G401 (cell line): Measurements from ENCODE around the gene PSKH1. TPM values are rescaled to one million over a fixed set of nuclear protein-coding genes. Genes with fewer than 3 reads are reported as not detected.
A peak's percentile ranks its signal among the peaks of the same experiment; 100 is the strongest.
"Not testable (repeated sequence)": the region's sequence is repeated elsewhere in the genome, so short reads cannot be mapped to it uniquely, and the experiment has no call there.

ENCODE experiments used
- DNase-seq: peaks from one replicate; pipeline ENCODE4 v3.0.0-alpha.2; 2015; ENCODE audit warnings: low spot score
- in situ Hi-C: cut with HindIII; loops from 2 replicates; pipeline ENCODE4 v1.10.0; 2016; ENCODE audit warnings: low sequenced_read_pairs, mixed read lengths
- total RNA-seq: library from RNA; depleted of rRNA; stranded (reverse); fragments of >200 nt; shearing (Covaris generic); gene quantifications from 2 replicates; pipeline ENCODE4 v1.2.3, GENCODE V29; 2014; rRNA removed

PSKH1 gene
- total RNA-seq, 1 experiment from 2014 or later, result 40.8 TPM

- no peak for DNase-seq
- in situ Hi-C loops, result no loop called here
Observed at GRCh38 chr16:67966549-67967182, 73.6 kb downstream of the PSKH1 start.

DNA sequence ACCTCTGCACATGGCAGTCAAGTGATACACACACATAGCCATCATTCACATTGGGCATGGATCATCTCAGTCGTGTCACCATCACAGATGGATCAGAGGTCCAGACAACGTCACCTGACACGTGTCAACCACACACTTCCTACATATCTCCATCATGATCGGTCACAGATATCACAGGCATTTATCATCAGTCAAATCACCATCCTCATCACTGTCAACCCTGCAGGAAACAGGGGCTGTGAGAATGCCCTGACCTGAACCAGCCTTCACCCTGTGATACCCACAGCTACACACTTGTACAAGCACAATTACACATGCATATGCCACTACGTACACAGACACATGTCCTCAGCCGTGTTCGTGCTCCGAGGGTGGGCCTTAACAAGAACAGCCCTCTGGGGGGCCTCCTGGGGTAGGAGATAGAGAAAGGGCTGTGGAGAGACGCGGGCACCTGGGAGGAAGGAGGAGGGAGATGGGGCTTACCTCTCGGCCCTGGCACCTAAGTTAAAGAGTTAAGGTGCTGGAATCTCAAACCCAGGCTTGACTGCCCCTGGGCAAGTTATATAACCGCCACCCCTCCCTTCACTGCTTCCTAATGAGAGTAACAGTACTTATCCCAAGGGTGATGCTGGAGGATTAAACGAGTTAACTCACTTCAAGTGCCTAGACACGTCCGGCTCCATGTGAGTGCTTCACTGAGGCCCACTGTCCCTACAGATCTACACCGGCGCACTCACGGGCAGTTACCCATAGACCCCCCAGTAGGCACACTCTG lies 74.3 kb downstream of the PSKH1 start:
- no peak for DNase-seq
- in situ Hi-C loops, result no loop called here

- no peak for DNase-seq
- in situ Hi-C loops, result no loop called here
Observed at GRCh38 chr16:67967958-67968399, 74.9 kb downstream of the PSKH1 start.

DNA sequence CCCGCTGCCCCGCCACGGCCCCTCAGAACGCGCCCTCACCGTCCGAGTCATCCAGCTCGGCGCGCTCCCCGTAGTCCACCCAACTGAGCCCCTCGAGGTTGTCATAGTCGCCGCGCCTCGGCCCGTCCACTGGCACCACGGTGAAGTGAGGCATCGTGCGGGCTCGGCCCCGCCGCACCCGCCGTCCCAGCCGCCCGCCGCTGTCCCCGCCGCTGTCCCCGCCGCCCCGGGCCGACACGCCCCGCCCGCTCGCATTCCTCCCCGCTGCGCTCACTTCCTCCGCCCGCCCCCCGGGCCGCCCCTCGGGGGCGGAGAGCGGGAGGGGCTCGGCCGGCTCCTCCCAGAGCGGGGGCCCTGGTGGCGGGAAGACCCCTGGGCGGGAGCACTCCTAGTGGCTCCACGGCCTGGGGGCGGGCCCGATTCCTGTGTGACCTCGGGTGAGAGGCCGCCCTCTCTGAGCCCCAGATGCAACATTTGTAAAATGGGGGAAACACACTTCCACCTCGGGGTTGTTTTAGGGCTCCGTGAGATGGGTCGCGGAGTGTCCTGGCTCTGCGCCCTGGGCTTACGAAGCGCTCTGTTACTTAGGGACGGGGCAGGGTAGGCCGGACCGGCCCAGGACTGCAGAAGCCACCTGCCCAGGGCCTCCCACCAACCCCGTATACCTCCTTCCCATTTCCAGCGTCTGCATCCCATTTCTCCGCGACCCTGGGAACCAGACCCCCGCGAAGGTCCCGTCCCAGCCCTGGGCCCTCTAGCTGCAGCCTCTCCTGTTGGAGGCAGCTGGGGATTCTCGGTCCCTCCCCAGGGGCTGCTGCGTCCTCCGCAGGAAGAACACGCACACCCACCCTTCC lies 75.6 kb downstream of the PSKH1 start, which contains the start of gene SLC12A4:
Gene SLC12A4, minus strand, starts transcription at position 238 of the 854 bp plus-strand sequence. Its CDS starts 84 bp downstream, at position 154.
- in situ Hi-C loops, result no loop called here
- DNase-seq, result peak; percentile 28

DNA sequence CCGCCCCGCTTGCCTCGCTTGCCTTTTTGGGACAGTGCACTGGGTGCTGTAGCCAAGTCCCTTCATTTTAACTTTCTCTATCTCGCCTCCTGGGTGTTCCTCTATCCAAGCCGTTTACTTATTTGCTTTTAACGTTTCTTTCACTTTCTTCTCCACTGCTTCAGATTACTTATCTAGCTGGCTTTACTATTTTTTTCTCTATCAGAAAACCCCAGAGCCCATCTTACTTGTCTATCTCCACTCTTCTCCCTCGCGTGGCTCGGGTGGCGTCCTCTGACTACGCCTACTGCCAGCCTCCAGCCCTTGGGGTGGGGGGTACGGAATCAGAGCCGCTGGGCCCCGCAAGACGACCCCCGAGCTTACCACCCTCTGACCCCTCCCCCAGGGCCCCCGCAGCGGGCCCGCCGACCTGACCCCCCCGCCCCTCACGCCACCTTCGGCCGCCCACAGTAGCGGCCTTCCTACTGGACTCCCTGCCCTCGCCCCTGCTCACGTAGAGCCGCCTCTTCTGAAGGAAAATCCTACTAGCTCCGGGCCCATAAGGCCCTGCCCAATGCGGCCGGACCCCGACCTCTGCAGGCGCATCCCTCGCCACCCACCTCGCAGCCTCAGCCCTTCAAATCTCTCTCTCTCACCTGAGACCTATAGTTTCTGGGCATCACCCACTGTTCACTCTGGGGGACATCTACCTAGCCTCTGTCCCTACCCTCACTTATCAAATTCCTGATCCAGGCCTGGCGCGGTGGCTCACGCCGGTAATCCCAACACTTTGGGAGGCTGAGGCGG lies 76.4 kb downstream of the PSKH1 start:
- in situ Hi-C loops, result no loop called here
- no peak for DNase-seq

DNA sequence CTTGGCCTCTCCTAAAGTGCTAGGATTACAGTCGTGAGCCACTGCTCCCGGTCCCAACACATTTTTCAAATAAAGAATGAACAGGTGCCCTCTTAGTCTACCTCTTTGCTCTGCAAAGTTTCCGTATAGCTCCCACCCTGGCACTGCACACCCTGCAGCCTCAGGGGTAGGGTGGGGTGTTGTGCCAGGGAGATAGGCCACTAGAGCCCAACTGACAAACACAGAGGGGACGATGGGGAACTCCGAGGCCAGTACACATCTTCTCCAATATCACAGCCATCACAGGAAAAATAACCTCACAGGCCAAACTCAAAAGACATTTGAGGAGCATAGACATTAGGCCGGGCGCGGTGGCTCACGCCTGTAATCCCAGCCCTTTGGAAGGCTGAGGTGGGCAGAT lies 78.1 kb downstream of the PSKH1 start:
- in situ Hi-C loops, result no loop called here
- no peak for DNase-seq

GRCh38 chr16:67972285-67972684 lies 79.2 kb downstream of the PSKH1 start:
- DNase-seq, in situ Hi-C loops: not testable (repeated sequence)

DNA sequence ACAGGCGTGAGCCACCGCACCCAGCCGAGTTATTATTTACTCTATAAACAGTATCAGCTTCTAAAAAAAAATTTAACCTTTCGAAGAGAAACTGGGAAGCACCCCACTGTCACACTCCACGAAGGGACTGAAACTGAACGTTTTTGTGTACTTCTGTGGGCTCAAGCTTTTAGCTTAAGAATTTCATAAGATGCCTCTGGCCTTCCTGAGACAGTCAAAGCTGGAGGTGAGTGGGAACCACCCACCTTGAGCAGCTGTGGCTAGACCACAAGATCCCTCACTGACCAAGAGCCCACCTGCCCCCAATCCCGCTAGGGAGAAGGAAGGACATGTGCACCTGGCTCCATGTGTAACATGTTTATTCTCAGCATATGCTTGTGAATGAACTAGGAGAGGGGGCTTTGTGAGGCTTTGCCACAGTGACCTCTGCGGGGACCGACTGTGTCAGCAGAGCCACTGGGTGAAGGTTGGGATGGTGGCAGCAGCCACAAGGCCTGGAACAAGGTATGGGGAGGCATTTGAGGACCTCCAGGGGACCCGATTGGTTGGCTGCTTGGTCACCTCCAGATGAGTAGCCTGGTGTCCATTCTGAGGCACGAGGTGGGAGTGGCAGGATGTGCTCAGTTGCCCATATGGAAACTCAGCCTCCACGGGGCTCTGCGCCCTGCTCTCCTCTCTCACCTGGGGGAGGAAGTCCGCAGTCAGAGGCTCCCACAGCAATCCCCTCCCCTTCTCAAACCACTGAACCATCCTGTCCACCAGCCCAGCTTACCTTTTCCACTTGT lies 82.5 kb downstream of the PSKH1 start:
- no peak for DNase-seq
- in situ Hi-C loops, result no loop called here

DNA sequence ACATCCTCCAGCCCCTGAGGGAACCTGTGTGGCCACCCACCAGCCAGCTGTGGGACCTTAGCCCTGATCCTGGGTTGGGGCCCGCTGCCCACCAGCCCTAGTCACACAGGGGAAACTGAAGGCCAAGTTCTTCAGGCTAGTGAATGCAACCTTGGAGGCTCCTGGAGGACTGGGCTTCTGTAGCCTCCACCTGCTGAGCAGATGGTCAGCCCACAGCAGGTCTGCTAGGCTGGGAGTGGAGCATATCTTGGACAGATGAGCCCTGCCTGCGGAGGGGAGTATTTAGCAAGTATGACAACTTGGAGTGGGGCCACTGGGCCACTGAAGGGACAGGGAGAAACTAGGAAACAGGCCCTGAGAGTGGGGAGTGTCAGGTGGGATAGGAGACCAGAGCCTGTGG lies 83.2 kb downstream of the PSKH1 start:
- in situ Hi-C loops, result no loop called here
- no peak for DNase-seq

- no peak for DNase-seq
- in situ Hi-C loops, result no loop called here
Observed at GRCh38 chr16:67977005-67977404, 84.0 kb downstream of the PSKH1 start.

DNA sequence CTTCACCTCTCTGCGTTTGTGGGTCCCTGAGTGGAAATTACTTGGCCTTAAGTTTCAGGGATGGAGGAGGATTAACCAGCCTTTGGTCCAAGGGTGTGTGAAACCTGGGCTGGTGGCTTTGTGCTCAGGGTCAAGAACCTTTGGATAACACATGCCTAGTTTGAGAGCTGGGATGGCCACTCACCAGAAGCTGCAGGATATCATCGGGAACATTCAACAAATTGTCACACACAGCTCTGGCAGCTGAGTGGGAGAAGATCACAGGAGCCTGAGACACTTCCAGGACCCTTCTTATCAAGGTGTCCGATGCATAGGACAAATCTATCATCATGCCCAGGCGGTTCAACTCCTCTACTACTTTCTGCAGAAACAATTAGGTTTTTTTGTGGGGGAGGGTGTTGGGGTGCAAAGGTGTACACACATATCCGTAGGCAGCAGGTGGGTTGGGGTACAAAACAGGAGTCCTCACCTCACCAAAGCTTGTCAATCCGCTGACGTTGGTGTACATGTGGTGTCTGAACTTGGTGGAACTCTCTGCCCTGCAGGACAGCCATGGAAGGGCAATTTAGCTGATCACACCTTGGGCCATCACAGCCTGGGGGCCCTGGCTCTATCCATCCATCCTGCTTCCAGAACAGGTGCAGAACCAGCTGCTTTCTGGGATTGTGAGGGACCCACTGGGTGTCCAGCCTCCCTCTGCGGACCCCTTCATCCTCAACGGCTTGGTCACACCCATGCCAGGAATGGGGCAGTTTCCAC lies 84.6 kb downstream of the PSKH1 start:
- in situ Hi-C loops, result no loop called here
- DNase-seq, result no peak

Other genes with a start within 250 kb of the PSKH1 start
- gene CARMIL2, start 248.1 kb upstream of the PSKH1 start, total RNA-seq, result 4.1 and 10.7 TPM in 2 replicates
- gene ACD, start 233.0 kb upstream of the PSKH1 start, total RNA-seq, result 27.1 and 33.2 TPM in 2 replicates
- gene PARD6A, start 232.3 kb upstream of the PSKH1 start, total RNA-seq, result 6.6 and 13.5 TPM in 2 replicates
- 2.1 and 5.6 TPM in 2 replicates for gene ENKD1, start 226.5 kb upstream of the PSKH1 start, total RNA-seq
- gene C16orf86, start 226.4 kb upstream of the PSKH1 start, total RNA-seq, result not detected in 2 replicates
- 26.2 TPM in 2 replicates for gene GFOD2, start 173.9 kb upstream of the PSKH1 start, total RNA-seq
- gene RANBP10, start 86.7 kb upstream of the PSKH1 start, total RNA-seq, result 3.0 and 5.9 TPM in 2 replicates
- 0.49 and 0.95 TPM in 2 replicates for gene TSNAXIP1, start 86.4 kb upstream of the PSKH1 start, total RNA-seq
- gene THAP11, start 50.9 kb upstream of the PSKH1 start, total RNA-seq, result 38.6 and 50.8 TPM in 2 replicates
- 419 and 444 TPM in 2 replicates for gene NUTF2, start 46.3 kb upstream of the PSKH1 start, total RNA-seq
- gene CENPT, start 45.6 kb upstream of the PSKH1 start, total RNA-seq, result 27.6 and 41.8 TPM in 2 replicates
- 40.0 and 80.9 TPM in 2 replicates for gene EDC4, start 20.2 kb upstream of the PSKH1 start, total RNA-seq
- gene NRN1L, start 8.4 kb upstream of the PSKH1 start, total RNA-seq, result not detected in 2 replicates
- gene CTRL, start 38.6 kb downstream of the PSKH1 start, total RNA-seq, result 0.18 TPM in 1 of 2 replicates, not detected in the other
- 17.1 and 26.2 TPM in 2 replicates for gene PSMB10, start 43.6 kb downstream of the PSKH1 start, total RNA-seq
- gene LCAT, start 50.9 kb downstream of the PSKH1 start, total RNA-seq, result 6.0 and 8.1 TPM in 2 replicates
- 30.0 and 46.2 TPM in 2 replicates for gene SLC12A4, start 75.4 kb downstream of the PSKH1 start, total RNA-seq
- gene DPEP3, start 87.2 kb downstream of the PSKH1 start, total RNA-seq, result not detected in 2 replicates
- 0.31 TPM in 1 of 2 replicates, not detected in the other for gene DPEP2, start 106.2 kb downstream of the PSKH1 start, total RNA-seq
- not detected in 2 replicates for gene DPEP2NB, start 122.7 kb downstream of the PSKH1 start, total RNA-seq
- gene DDX28, start 130.0 kb downstream of the PSKH1 start, total RNA-seq, result 49.0 and 63.4 TPM in 2 replicates
- gene DUS2, start 130.0 kb downstream of the PSKH1 start, total RNA-seq, result 17.0 and 19.3 TPM in 2 replicates
- 16.3 and 26.9 TPM in 2 replicates for gene NFATC3, start 192.1 kb downstream of the PSKH1 start, total RNA-seq